Measurements from ENCODE around the gene IGFBP4.

Gene IGFBP4

GRCh38 chr17:40457369-40457768 lies 14.1 kb downstream of the IGFBP4 start:
- DNase-seq: no peak

DNA sequence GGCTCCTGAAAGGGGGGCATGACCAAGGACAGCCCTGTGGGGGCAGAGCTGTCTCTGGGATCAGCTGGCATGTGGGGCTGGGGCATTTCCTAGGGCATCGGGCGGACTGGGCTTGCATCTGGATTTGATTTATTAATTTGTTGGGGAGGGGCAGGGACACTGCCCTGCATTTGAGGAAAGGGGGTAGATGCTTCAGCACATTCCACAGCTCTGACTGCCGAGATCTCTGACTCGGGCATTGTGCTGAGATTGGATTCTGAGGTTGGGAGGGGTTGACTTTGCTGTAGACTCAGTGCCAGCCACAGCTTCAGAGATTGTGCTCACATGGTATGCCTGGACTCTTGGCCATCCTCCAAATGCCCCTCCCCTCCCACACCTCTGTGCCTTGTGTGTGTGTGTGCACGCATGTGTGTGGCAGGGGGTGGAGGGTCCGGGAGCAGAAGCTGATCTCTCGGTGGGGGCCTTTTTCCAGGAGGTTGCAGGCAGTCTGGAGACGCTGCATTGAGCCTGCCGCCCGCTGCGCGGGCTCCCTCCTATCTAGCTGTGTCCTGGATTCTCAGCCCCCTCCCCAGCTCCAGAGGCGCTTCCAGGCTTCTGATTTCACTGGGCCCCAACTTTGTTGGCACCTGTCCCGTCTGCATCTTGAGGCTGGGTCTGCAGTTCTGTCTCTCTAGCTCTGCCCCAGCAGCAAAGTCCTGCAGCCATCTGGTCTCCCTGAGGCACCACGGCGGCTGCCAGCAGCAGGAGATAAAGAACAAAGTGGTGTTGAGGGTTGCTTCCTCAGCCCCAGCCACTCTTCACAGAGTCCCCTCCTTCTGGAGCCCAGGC lies 14.9 kb downstream of the IGFBP4 start:
- no peak for DNase-seq

DNA sequence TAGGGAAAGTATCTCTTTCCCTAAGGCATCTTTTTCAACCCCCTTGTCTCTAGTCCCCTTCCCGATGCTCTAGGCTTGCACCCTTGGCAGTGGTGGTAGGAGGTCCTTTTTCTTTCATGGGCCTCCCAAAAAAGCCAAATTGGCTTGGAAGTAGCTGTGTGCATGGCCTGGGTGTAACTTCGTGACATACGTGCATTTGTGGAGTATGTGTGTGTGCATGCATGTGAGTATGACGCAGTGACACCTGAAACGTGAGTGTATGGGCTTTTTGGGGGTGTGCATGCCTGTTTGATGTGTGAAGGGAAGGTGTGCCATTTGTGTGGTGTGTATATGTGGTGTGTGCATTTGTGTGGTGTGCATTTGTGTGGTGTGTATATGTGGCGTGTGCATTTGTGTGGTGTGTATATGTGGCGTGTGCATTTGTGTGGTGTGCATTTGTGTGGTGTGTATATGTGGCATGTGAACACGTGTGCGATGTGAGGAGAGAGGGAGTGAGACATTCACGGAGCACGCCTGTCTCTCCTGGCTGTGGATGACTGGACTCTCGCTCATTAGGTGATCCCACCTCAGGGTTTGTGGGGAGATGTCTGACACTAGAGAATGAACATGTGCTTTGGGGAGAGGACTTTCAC lies 15.7 kb downstream of the IGFBP4 start:
- DNase-seq: no peak

DNA sequence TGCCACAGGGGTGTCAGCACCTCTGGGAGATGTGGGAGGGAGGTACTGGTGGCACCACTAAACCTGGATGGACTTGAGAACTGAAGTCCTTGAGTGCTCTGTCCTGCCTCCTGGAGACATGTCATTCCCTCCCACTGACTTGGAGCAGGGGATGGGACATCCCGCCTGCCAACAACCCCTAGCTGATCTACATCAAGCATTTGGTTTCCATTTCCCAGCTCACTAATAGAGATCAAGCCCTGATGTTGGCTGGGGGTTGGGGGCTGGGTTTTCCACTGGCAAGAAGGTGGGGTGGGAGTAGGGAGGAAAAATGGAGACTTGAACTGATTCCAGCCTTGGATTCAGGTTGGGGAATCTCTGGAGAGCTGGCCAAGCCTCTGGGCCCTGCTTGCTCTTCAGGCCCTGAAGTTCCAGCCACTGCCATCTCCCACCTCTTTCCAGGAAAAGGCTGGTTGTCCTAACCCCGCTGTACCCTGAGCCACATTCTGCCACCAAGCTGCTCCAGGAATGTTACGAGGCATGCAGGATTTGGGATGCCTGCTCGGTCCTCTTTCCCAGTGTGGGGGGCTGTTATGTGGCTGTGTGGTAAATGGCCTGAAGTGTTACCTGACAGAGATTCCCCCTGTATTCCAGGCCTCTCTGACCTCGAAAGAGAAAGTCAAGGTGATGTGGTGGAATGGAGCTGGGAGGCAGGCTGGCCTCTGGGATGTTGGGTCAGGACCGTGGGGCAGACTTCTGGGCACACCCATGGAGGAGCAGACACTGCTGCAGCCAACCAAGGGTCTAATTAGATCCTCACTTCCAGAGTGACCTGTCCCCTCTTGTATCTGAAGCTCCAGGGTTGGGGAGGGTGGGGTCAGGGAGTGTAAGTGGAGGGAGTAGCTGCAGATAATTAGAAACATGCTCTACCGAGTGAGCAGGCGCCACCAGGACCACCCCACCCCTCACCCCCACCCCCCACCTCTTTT lies 16.7 kb downstream of the IGFBP4 start:
- DNase-seq: no peak

GRCh38 chr17:40460604-40460967 lies 17.3 kb downstream of the IGFBP4 start:
- DNase-seq: peak; percentile 66

DNA sequence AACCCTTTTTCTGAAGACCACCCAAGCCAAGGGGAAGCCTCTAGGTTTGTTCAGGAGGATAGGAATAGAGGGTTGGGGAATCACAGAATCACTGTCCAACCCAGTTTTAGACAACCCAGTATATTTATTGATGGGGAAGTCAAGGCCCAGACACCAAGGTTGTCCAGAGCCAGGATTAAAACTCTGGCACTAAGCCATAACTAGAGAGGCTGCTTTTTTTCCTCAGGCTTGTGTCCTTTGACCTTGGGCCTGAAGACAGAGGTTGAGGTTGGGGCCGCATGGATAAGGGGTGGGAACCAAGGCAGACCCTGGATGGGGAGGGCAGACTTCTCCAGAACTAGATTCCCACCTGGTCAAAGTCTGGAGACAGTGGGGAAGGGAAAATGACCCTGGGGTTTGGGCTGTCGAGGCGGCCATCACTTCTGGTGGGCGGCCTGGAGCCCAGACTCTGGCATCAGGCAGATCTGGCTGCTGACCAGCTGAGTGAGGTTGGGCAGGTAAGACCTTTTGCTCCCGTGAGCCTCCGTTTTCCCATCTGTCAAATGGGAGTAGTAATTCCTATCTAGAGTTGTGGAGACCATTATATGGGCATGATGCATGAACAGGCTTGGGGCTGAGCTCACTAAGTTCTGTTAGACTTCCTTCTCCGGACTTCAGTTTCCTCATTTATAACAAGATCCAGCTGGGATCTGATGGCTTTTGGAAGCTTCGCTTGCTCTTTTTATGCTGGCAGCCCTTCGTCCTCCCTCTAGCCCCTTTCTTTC lies 17.9 kb downstream of the IGFBP4 start:
- DNase-seq: no peak

GRCh38 chr17:40461732-40462342 lies 18.6 kb downstream of the IGFBP4 start:
- DNase-seq: no peak

DNA sequence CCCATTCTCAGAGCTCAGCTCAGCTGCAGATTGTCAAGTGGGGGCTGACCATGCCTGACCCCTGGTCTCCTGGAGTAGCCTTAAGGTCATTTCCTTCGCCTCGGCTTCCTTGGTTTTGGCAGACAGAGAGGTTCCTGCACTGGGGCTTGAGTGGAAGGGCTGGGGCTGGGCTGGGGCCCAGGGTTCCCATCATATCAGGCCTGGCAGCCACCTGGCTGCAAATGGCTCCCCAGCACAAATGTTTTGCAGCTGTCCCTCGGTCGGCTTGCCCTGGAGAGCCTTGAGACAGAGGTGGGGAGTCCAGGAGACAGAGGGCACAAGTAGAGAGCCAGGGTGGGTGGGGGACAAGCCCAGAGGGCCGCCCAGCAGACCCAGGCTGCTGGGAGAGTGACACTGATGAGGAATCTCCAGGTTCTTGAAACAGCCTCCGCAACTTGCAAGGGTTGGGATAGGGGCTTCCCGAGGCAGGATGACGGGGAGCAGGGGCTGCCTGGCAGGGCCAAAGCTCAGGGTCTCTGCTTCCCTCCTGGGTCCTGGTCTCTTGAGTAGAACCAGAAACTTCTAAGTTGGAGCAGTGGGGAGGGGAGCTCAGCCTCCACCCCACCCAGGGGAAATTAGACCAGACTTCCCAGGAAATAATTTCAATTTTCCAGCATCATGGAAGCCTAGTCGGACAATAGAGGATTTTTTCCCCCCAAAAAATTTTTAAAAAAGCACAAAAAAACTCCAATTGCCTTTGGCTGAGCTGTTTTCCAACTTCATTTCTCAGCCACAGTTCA lies 19.3 kb downstream of the IGFBP4 start:
- DNase-seq: no peak

GRCh38 chr17:40463122-40463550 lies 19.9 kb downstream of the IGFBP4 start:
- DNase-seq: no peak

GRCh38 chr17:40464392-40464855 lies 21.2 kb downstream of the IGFBP4 start:
- no peak for DNase-seq

GRCh38 chr17:40466298-40466971 lies 23.2 kb downstream of the IGFBP4 start:
- no peak for DNase-seq

DNA sequence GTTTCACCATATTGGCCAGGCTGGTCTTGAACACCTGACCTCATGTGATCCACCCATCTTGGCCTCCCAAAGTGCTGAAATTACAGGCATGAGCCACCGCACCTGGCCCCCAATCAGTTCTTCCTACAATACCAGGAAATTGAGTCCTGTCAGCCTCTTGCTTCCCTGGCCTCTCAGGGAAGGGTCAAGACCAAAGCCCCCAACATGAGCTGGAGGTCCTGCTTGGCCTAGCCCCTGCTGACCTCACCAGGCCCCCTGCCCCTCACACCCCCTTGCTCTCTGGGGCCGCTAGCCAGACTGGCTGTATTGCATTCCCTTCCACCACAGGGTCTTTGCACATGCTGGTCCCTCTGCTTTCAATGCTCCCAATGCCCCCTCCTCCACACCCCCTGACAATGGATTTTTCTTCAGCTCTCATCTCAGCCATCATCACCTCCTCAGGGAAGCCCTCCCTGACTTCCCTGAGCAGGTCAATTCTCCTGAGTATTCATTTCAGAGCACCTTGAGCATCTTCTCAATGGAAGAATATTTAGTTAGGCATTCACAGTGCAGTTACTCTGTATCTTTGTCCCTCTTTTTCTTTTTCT lies 24.1 kb downstream of the IGFBP4 start:
- no peak for DNase-seq

GRCh38 chr17:40468560-40468959 lies 25.3 kb downstream of the IGFBP4 start:
- no peak for DNase-seq

DNA sequence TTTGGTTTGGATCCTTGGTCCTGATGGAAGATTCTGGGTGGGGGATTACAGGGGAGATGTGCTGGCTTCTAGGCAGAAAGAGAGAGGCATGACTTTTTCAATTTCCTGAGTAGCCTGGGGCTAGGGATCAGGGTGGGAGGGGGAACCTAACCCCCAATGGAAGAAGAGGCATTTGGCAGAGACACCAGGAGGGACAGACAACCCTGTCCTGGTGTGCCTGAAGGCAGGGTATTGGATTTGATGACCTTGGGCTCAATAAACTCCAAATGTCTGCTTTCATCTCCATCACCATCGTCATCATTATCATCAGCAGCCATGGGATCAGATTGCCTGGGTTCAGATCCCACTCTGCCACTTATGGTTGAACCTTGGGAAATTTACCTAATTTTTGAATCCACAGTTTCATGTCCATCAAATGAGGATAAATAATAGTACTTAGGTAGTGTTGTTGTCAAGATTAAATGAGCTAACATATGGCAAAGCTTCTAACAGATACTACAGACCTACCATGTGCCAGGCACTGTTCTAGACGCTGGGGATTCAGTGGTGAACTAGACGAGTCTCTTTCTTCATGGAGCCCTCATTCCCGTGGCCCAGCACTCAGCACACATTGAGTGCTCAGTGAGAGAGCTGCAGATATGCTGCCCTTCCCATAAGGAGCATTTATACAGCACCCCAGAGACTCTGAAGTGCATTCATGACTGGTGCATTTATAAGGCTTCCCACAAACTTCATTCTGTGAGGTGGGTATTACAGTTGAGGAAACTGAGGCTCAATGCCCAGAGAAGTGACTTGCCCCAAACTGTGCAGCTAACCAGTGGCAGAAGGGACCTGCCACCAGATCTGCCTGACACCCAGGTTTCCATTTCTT lies 26.8 kb downstream of the IGFBP4 start:
- no peak for DNase-seq

DNA sequence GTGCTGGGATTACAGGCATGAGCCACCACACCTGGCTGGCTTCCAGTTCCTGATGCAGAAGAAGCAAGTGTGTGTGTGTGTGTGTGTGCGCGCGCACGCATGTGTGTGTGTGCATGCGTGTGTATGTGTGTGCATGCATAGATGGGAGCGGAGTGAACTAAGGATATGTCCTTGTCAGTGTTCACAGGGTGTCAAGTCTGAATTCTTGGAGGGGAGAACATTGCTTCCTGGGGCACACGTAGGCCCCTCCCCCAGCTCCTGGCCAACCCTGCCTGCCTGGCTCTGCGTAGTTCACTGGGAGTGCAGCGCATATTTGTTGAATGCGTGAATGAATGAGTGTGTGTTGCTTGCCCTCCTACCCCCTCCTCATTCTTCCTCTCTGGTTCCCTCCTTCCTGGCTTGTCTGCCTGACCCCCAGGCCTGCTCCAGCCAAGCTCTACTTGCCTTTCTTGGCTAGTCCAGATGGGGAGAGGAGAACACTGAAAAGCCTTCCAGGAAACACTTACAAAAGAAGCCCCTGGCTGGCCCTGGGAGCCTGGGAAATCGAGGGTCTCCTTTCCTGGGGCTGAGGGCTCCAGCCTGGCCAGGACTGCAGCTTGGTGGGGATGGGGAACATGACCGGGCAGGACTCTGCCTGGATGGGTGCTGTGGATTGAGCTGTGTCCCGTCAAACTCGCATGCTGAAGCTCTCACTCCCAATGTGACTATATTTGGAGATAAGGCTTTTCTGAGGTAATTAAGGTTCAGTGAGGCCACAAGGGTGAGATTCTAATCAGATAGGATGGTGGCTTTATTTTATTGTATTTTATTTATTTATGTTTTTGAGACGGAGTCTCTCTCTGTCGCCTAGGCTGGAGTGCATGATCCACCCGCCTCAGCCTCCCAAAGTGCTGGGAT lies 27.9 kb downstream of the IGFBP4 start:
- DNase-seq: no peak

DNA sequence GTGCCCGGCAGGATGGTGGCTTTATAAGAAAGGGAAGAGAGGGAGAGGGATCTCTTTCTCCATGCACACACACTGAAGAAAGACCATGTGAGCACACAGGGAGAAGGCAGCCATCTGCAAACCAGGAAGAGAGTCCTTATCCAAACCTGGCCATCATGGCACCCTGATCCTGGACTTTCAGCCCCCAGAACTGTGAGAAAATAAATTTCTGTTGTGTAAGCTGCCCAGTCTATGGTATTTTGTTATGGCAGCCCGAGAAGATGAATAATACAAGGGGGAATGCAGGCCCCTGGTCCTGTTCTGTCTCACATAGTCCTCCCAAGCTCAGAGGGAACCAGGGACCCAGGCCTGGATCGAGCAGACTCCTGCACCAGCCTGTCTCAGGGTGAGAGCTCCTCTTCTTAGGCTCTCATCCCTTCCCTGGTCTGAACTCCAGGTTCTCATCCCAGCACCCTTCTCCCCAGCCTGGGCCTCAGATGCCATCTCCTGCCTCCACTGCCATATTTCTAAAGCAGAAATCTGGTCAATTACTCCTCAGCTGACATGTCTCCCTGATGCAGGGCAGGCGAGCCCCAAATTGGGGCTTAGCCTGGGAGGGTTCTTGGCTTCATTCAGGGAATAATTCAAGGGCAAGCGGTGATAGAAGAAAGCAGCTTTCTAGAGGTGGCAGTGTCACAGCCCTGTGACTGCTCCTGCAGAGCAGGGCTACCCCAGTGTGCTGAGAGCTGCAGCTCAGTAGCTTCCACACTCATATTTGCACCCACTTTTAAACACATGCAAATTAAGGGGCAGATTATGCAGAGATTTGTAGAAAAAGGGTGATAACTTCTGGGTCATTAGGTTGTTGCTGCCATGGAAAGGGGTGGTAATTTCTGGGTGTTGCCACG lies 28.8 kb downstream of the IGFBP4 start:
- no peak for DNase-seq

Measured in NCI-H1436 (cell line).